Superior temporal gyrus (tissue), 1 donor: Measurements from ENCODE around the gene FAM174C.
"Not testable (repeated sequence)": the region's sequence is repeated elsewhere in the genome, so short reads cannot be mapped to it uniquely, and the experiment has no call there.

Experiments used
- DNase-seq: peaks from one replicate; pipeline ENCODE4 v3.0.0-alpha.2; 2016; ENCODE audit errors: extremely low spot score

Gene FAM174C

DNA sequence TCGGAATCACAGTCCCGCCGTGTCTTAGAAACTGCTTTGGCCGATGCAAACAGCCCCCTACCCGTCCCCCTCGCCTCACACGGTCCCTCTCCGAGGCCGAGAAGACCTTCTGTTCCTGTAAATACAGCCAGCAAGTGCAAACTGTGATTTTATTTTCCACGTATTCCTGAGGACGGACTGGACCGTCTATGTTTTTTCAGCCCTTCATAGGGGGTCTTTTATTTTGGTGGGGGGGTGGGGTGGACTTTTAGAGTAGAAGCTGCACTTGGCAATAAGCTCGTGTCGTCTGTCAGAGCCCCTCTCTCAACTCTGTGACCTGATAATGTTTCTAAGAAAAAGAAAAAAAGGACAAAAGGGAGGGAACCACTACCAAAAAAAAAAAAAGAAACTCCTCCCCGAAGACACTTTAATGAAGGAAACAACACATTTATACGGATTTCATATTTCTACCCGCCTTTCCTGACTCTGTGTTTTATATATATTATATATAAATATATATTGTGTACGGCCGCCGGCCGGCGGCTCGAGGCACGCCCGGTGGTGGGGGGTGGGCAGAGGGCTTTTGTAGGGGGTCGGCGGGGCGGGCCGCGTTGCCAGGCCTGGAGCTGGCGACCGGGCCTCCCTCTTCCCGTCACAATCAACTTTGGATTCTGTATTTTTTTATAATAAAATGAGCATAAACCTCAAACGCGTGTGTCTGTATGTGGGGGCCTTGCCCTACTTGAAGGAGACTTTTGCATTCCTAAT lies 25.6 kb downstream of the FAM174C start:
- DNase-seq, result no peak

DNA sequence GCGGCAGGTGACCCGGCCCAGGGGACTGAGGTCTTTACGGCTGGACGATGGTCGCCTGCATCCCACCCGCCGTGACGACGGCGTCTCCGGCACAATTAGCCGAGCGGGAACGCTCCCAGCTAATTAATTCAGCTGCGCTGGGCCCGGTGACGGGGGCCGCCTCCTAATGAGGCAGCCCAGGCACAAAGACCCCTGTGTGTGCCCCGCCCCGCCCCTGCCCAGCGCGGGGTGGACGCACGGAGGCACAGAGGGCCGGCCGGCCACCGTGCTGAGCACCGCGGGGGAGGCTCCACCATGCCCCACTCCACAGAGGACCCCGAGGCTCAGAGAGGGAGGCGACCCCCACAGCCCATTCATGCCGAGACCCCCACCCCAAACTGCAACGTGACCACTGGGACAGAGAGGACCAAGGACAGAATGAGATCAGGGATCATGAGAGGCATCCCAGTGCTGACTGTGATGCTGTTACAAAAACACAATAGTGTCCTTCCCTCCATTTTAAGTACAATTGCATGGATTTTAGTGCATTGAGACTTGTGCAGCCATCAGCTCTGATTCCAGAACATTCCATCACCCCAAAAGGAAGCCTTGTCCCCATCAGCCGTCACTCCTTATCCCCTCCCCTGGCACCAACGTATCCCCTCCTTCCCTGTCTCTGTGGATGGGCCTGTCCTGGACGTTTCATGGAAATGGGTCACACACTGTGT lies 27.4 kb downstream of the FAM174C start:
- DNase-seq, result peak; percentile 78

GRCh38 chr19:1304197-1304924 lies 29.0 kb downstream of the FAM174C start:
- no peak for DNase-seq

- DNase-seq, result not testable (repeated sequence)
These were observed 30.0 kb downstream of the FAM174C start for GRCh38 chr19:1305354-1305753.

GRCh38 chr19:1307320-1307719 lies 32.0 kb downstream of the FAM174C start:
- no peak for DNase-seq

DNA sequence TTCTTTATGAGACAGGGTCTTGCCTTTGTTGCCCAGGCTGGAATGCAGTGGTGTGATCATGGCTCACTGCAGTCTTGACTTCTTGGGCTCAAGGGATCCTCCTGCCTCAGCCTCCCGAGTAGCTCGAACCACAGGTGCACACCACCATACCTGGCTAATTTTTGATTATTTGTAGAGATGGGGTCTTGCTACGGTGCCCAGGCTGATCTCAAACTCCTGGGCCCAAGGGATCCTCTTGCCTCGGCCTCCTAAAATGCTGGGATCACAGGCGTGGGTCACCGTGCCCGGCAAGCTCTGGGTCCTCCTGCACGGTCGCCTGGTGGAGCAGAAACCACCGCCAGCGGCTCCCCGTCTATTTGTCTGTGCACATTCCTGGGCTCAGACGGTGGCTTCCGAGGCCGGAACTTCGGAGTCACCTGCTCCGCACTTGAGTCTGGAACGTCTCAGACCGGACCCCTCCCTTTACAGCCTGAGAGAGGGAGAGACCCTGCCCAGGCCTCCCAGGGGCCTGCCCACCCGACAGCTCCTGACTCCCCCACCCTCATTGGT lies 32.5 kb downstream of the FAM174C start:
- DNase-seq, result no peak

- no peak for DNase-seq
These were observed 33.4 kb downstream of the FAM174C start for GRCh38 chr19:1308718-1309117.

GRCh38 chr19:1309977-1310852 lies 34.9 kb downstream of the FAM174C start:
- DNase-seq, result no peak

DNA sequence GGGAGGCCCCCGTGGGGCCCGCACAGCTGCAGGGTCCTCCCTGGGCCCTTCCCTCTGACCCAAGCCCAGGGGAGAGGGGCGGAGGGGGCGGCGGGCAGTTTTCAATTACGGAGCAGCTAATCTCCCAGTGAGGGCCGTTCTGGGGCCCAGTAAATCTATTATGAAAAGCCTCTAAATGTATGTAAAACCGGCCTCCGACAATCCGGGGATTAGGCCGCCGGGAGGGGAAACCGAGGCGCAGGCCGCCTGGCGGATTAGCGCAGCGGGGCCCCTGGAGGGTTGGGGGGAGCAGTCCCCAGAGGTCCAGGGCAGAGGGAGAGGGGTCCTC lies 35.5 kb downstream of the FAM174C start:
- no peak for DNase-seq

DNA sequence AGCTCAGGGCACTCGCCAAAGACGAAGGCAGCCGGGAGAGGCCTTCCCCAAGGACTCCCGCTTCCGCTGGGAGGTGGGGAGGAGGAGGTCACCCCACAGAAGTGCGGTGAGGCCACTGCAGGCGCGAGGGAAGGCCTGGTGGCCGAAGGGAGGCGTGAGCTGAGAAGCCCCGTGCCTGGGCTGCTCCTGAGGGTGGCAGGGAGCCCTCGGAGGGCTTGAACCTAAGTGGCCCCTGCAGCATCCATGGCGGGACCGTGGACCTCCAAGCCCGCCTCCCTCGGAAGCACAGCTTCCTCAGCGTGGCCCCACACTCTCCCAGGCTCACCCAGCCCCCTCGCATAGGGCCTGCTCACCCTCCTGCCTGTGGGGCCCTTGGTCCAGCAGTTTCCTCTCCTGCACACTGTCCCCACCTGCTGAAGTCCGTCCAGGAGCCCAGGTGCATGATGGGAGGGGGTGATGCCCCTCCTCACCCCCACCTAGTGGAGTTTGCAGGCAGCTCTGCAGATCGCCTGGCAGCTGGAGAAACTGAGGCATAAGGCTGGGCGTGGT lies 36.3 kb downstream of the FAM174C start:
- DNase-seq, result no peak

DNA sequence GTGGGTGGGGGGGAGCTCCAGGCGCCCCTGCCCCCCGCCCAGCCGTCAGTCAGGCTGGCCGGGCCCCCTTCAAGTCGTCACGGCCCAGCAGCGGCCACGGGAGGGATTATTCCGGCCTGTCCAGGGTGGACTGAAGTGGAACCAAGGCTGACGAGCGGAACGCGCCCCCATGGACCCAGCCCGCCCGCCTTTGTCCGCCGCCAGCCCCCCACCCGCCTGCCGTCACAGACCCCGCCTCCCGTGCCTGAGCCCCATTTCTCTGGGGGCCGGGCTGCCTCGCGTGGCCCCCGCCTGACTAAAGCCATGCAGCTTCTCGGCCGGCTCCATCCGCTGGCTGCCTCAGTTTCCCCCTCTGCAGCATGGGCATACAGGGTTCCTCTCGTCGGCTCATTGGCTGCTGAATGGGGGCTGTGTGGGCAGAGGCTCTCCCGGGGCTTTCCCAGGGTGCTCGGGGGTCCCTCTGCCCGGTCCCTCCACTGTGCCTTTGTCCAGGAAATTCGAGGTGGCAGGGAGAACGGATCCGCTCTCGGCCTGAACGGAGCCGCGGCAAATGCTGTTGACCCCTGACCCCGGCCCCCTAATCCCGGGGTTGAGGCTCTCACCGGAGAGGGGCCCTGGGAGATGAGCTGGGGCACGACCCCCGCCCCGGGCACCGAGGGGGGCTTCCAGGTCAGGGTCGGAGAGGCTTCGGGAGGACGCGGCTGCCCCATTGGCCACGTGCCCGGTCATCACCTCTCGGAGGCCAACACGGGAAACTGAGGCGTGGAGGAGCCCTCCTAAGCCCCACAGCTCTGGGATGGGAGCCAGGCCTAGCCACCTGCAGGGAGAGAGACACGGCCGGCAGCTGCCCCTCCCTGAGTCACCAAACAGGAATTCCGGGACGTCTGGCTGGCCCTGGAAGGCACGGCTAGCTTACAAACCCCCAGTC lies 37.7 kb downstream of the FAM174C start:
- no peak for DNase-seq

- no peak for DNase-seq
These were observed 38.6 kb downstream of the FAM174C start for GRCh38 chr19:1313695-1314613.

- DNase-seq, result peak; percentile 73
These were observed 40.3 kb downstream of the FAM174C start for GRCh38 chr19:1315470-1316166.

DNA sequence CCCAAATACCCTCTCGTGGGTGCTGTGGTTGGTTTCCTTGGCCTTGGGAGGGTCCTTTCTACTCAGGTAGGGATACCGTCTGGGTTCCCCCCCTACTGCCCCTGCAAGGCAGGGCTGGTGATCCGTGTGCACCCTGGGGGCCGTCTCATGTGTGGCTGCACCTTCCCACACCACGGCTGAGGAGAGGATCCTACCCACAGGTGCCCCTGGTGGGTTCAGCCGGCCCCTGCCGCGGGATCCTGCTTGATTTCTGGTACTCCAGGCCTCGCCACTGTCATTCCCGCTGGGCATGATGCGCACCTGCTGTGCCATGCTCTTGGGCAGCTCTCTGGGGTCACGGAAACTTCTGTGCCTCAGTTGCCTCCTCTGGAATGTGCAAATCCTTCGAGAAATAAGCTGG lies 41.1 kb downstream of the FAM174C start:
- DNase-seq, result no peak

DNA sequence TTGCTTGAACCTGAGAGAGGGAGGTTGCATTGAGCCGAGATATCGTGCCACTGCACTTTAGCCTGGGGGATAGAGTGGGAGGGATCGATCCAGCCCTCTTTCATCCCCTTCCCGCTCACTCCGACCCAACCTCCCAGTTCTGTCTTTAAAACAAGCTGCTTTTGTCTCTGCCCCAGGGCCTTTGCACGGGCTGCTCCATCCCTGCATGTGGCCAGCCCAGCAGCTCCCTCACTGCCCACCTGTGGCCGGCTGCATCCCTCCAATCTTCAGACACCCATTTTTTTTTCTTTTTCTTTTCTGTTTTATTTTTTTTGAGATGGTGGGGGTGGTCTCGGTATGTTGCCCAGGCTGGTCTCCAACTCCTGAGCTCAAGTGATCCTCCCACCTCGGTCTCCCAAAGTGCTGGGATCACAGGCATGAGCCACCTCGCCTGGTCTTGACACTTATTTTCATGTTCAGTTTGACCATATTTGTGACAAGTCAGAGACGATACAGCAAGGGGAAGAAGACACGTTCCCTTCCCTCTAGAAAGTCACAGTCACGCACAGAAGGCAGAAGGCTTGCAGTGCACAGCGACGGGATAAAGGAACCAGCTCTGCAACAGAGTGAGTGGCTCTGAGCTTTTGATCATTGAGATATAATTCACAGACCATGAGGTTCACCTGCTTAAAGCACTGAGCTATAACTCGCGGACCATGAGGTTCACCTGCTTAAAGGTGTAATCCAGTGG lies 42.1 kb downstream of the FAM174C start:
- no peak for DNase-seq

DNA sequence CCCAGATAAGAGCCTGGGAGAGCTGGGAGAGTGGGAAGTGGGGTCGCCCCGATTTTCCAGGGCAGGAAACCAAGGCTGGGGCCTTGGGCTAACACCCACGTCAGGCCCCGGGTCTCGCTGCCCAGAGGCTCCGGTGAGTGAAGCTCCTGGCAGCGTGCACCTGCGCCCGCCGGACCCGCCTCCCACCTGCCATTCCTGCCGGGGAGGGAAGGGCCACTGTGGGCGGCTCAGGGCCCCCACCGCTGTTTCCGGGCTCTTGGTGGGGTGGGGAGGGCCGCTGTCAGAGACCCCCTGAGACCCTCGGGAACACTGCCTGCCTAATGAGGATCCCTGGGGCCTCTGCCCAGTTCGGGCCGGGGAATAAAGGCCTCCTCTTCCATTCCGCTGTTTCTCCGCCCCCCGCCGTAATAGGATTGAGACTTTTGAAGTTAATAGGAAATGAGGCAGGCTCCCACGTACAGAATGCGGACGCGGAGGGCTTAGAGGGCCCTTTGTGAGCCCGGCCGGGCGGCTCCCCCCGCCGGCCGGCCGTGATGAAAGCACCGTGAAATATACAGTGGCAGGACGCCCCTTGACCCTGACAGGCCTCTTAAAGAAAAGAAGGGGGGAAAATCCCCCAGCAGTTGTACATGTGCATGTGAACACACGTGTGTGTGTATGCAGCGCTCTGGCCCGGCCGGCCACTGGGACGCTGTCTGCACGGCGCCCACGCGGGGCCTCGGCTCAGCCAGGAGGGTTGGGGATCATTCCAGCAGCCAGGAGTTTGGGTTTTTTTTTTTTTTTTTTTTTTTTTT lies 43.5 kb downstream of the FAM174C start:
- DNase-seq, result no peak

DNA sequence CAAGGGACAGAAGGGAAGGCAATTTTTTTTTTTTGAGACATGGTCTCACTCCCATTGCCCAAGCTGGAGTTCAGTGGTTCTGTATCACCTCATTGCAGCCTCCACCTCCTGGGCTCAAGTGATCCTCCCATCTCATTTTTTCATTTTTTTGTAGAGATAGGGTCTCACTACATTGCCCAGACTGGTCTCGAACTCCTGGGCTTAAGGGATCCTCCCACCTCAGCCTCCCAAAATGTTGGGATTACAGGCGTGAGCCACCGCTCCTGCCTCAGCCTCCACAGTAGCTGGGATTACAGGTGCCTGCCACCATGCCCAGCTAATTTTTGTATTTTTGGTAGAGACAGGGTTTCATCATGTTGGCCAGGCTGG lies 44.9 kb downstream of the FAM174C start:
- DNase-seq, result not testable (repeated sequence)
